HEK293T (cell line): ENCODE results near the gene RASGRP2.

ENCODE experiments used
- CTCF ChIA-PET: fragments of 350-600 bp; formaldehyde crosslinking; extraction: SDS; loops from one replicate; lab custom pipeline; 2021; ENCODE audit warnings: antibody characterized with exemption, inconsistent platforms; lab: Yijun Ruan, JAX
- POLR2A ChIA-PET: fragments of 350-600 bp; formaldehyde crosslinking; extraction: SDS; loops from one replicate; lab custom pipeline; 2020; ENCODE audit warnings: antibody characterized with exemption, inconsistent platforms; lab: Yijun Ruan, JAX
- DNase-seq: peaks from one replicate; pipeline ENCODE4 v3.0.0; 2012; ENCODE audit warnings: mixed read lengths; ENCODE audit errors: extremely low spot score
- ARNT ChIP-seq: fragments of 450-650 bp; IDR thresholded peaks from 2 replicates; pipeline ENCODE4 v1.6.1; 2017; ENCODE audit warnings: mild to moderate bottlenecking
- BHLHE40 ChIP-seq: fragments of 450-650 bp; IDR thresholded peaks from 2 replicates; pipeline ENCODE4 v1.6.1; 2016; ENCODE audit warnings: mild to moderate bottlenecking, moderate library complexity, borderline replicate concordance
- CTBP1 ChIP-seq: fragments of 450-650 bp; IDR thresholded peaks from 2 replicates; pipeline ENCODE4 v1.6.1; 2016; ENCODE audit warnings: borderline replicate concordance
- ELF4 ChIP-seq: fragments of 450-650 bp; IDR thresholded peaks from 2 replicates; pipeline ENCODE4 v1.6.1; 2017; ENCODE audit warnings: antibody characterized with exemption
- FOXA1 ChIP-seq: fragments of 450-650 bp; IDR thresholded peaks from 2 replicates; pipeline ENCODE4 v1.6.1; 2016; ENCODE audit warnings: mild to moderate bottlenecking
- FOXK2 ChIP-seq: fragments of 450-650 bp; IDR thresholded peaks from 2 replicates; pipeline ENCODE4 v1.6.1; 2016; ENCODE audit warnings: mild to moderate bottlenecking
- FOXM1 ChIP-seq: fragments of 450-650 bp; IDR thresholded peaks from 2 replicates; pipeline ENCODE4 v1.6.1; 2017; ENCODE audit warnings: mild to moderate bottlenecking, borderline replicate concordance
- HDGF ChIP-seq: fragments of 450-650 bp; IDR thresholded peaks from 2 replicates; pipeline ENCODE4 v1.6.1; 2017; ENCODE audit warnings: antibody characterized with exemption, borderline replicate concordance
- L3MBTL2 ChIP-seq: fragments of 450-650 bp; conservative IDR thresholded peaks from 2 replicates; pipeline ENCODE4 v1.6.1; 2016; ENCODE audit warnings: mild to moderate bottlenecking
- LEF1 ChIP-seq: fragments of 450-650 bp; IDR thresholded peaks from 2 replicates; pipeline ENCODE4 v1.6.1; 2017; ENCODE audit warnings: mild to moderate bottlenecking, borderline replicate concordance
- NFRKB ChIP-seq: fragments of 450-650 bp; IDR thresholded peaks from 2 replicates; pipeline ENCODE4 v1.6.1; 2016; ENCODE audit warnings: mild to moderate bottlenecking, moderate library complexity
- PKNOX1 ChIP-seq: fragments of 450-650 bp; IDR thresholded peaks from 2 replicates; pipeline ENCODE4 v1.6.1; 2016
- SP1 ChIP-seq: fragments of 450-650 bp; IDR thresholded peaks from 2 replicates; pipeline ENCODE4 v1.6.1; 2017
- SUZ12 ChIP-seq: fragments of 450-650 bp; IDR thresholded peaks from 2 replicates; pipeline ENCODE4 v1.6.1; 2016; ENCODE audit warnings: mild to moderate bottlenecking
- TARDBP ChIP-seq: fragments of 450-650 bp; IDR thresholded peaks from 2 replicates; pipeline ENCODE4 v1.6.1; 2016
- ZNF384 ChIP-seq: fragments of 450-650 bp; IDR thresholded peaks from 2 replicates; pipeline ENCODE4 v1.6.1; 2016

RASGRP2 gene

DNA sequence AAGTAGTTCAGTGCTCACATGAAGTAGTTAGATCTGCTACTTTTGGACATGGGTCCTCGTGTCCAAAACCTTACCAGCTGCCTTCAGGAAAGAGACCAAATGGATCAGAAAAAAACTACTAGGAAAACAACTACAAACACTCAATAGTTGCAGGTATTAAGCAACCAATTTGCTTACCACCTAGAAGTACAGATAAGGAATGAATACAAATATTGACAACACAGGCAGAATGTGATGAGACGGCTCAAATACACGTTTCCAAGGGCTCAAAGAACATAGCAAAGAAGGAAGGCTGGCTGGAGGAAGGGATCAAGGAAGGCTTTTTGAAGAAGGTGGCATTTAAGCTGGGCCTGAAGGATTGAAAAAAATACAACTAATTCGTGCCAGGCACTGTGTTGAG lies 62.8 kb downstream of the RASGRP2 start:
- POLR2A ChIA-PET, result no interaction called here
- CTCF ChIA-PET, result no interaction called here
- TF ChIP-seq FOXM1, result no peak
- TF ChIP-seq CTBP1, result no peak
- TF ChIP-seq BHLHE40, result no peak
- no peak for TF ChIP-seq ELF4
- no peak for TF ChIP-seq SUZ12
- no peak for TF ChIP-seq NFRKB
- TF ChIP-seq TARDBP, result no peak
- no peak for TF ChIP-seq FOXK2
- no peak for TF ChIP-seq ZNF384
- TF ChIP-seq LEF1, result no peak
- no peak for TF ChIP-seq ARNT
- no peak for TF ChIP-seq L3MBTL2
- no peak for TF ChIP-seq FOXA1
- no peak for TF ChIP-seq PKNOX1
- no peak for TF ChIP-seq SP1
- TF ChIP-seq HDGF, result no peak
- no peak for DNase-seq

DNA sequence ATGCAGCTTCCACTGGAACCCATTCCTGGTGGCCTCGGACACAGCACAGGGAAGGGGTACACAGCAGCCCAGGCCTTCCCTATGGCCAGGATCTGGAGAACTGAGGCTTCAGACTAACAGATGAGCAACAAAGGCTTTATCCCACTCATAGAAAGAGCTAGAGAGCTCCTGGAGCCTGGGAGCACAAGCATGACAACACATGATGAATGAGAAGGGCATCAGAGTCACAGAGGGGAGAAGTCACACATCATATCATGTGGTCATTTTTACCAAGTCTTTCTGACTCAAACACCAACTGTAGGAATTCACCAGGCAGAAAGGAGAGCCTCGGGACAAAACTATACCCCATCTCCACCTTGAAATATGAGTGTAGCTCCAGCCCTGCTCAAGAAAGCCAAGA lies 64.1 kb downstream of the RASGRP2 start:
- POLR2A ChIA-PET, result no interaction called here
- DNase-seq, result no peak
- CTCF ChIA-PET, result interaction anchor here (1.0 kb wide), 1 partner anchor 9 kb away, joined by 4 read pairs; no protein-coding TSS in a partner anchor
- TF ChIP-seq SUZ12 (no peak), PKNOX1 (no peak), CTBP1 (no peak)

DNA sequence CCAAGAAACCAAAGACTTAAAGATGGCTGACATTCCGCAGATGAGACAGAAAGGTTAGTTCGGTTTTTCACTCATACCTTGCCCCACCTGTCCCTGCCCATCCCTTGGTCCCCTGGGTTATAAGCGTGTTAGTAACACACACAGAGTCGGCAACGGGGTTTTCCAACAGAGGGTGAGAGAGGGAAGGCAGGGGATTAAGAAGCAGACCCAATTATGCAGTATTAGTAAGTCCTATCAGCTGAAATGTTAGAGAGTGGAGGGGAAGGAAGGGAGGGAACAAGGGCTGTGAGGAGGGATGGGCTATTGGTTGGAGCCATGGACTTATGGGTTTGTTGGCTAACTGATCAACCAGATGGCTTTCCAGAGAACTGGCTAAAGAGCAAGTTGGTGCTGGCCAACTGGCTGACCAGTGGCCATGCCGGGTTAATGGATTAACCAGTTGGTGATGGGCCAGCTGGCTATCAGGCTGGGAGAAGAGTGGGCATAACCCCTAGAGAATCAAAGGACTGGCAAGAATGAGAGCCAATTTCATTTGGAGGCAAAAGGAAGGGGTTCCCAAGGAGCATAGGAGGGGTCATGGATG lies 66.4 kb downstream of the RASGRP2 start:
- no peak for TF ChIP-seq L3MBTL2
- ChIA-PET POLR2A (no interaction called here), CTCF (no interaction called here)
- no peak for DNase-seq
